ENCODE data around the gene DOK7.

Gene DOK7

DNA sequence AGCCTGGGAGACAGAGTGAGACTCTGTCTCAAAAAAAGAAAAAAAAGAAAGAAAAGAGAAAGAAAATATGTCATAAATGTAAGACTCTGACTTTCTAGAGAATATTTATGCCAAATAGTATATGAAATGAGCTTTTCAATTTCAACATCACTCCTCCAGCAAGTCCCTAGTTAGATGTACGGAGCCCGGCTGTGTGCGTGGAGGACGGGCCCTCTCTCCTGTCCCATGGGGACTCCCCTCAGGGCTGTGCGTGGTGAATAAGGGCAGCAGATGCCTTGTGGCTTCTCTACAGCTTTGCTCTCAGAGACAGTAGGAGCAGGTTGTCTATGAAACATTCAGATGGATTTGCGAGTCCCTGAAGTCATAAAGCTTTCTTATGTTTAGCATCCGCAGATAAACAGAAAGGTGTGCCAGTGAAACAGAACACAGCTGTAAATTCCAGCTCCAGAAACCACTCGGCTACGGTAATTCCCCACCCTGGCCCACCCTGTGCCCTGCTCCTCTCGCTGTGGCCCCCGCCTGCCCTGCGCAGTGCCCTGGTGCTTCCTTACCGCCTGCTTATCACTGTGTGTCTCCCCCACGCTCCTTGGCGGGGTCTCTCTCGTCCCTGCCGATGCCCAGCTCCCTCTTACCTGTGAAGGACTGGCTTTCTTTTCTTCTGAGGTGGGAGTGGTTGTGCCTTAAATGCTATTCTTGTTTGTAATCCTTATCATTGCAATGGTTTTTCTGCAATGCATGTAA, 35.2 kb upstream of the DOK7 start:
- no peak for DNase-seq

DNA sequence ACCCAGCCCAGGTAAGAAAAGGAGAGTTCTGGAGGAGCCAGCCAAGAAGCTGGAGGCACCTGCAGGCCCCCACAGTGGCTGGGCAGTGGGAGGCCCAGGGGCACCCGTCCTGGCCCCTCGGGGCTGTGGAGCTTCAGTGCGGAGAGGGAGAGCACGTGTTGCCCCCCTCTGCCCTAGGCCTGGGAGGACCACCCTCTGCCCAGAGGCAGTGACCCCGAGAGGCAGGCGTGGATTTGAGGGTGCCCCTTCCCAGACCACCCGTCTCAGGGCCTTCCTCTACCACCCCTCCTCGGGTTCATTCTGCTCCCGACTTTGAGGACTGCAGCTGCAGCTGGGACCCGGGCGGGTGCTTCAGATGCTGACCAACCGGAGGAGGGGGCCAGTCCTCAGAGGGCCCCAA, 33.5 kb upstream of the DOK7 start:
- no peak for DNase-seq

DNA sequence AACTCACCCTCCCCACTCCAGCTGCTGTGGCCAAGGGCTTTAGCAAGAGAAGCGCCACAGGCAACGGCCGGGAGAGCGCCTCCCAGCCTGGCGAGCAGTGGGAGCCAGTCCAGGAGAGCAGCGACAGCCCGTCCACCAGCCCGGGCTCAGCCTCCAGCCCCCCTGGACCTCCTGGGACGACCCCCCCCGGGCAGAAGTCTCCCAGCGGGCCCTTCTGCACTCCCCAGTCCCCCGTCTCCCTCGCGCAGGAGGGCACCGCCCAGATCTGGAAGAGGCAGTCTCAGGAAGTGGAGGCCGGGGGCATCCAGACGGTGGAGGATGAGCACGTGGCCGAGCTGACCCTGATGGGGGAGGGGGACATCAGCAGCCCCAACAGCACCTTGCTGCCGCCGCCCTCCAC, 32.6 kb upstream of the DOK7 start:
- no peak for DNase-seq

DNA sequence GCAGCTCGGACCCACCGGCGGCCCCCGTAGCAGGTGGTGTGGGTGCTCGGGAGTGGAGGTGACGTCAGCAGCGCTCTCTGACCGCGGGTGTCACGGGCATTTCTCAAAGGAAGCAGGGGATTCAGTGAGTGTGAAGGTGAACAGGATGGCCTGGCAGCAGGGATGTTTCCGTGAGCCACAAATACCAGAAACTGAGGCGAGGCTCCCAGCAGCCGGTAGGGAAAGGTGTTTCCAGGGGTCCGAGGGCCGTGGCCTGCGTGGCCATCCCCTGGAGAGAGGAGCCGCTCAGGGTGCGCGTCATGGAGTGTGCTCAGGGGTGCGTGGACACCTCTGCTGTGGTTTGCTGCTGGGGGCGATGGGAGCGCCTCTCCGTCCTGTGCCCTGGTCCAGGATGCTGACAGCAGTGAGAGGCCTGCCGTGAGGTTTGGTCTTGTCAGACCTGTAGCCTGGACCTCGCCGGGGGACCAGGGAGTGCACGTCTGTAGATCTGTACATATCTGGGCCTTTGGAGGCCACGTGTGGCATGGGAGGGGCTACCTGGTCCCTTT, 31.6 kb upstream of the DOK7 start:
- no peak for DNase-seq

DNA sequence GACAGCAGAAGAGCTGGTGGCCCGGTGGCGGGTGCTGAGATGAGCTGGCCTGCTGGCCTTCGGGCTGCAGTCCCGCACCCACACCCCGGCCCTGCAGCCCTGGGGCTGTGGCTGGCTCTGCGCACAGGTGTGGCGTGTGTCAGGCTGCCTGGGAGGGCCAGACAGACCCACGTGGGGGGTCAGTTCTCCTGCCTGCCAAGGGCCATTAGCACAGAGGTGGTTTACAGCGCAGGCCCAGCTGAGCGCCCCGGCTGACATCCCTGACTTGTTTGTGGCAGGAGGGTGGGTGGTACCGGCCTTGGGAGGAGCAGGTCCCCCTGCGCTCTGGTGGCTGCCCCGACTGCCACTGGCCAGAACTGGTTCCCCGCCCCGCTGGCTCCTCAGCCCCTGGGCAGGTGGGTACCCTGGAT, 30.7 kb upstream of the DOK7 start:
- no peak for DNase-seq

DNA sequence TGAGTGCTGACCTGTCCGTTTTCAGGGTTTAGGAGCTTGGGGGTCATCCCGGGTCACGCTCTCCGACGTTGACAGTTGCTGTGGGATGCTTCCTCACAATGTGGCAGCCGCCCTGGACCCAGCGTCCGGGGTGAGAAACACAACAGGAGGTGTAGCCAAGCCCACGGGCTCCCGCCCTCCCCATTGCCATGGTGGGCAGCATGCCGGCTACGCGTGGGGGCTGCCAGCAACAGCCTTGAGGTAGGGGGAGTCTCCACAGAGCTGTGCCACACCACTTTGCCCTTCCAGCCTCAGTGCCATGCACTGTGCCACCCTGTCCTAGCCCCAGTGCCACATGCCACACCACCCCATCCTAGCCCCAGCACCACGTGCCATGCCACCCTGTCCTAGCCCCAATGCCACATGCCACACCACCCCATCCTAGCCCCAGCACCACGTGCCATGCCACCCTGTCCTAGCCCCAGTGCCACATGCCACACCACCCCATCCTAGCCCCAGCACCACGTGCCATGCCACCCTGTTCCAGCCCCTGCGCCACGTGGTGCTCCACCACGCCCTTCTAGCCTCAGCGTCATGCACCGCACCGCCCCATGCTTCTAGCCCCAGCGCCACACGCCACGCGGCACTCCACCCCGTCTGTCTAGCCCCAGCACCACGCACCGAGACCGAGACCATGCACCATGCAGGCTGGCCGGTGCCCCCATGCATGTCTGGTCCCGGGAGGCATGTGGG, 29.8 kb upstream of the DOK7 start:
- DNase-seq, result no peak

DNA sequence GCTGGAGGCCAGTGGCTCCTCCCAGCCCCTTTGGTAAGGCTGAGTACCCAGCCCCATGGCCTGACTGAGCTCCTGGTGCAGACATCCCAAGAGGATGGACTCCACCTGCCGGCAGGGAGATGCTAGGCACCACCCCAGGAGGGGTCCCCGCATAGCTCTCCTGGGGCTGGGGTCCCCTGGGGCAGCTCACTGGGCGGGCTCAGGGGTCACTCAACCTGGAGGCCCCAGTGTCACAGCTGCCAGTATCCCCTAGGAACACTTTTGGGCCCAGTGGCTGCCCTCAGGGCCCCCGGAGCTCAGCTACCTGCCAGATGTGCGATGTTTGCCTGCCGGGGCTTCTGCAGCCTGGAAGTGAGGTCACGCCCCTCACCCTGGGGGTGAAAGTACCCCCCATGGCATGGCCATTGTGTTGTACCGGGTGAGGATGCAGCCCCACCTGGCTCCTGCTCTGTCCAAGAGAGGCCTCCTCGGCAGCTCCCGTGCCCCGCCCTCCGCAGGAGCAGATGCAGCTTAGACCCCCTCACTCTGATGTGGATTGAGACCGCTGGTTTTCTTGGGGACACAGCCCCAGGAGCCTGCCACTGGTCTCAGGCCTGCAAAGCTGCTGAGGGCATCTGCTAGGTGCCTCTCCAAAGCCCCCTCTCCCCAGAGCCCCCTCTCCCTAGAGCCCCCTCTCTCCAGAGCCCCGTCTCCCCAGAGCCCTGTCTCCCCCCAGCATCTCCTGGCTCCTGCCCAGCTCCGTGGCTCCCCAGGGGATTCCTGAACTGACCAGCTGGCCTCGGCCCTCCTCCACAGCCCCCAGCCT, 28.0 kb upstream of the DOK7 start:
- no peak for DNase-seq

DNA sequence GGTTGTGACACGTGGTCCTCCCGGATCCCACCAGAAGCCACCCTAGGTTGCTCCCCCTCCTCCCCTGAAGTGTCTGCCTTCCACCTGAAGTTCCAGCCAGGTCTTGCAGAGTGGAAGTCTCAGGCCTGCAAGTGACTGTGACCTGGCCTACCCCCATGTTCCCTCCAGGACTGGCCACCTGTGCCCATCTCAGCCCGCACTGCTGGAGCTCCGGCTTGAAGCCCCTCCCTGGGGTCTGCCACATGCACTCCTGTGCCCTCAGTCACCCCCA, 27.5 kb upstream of the DOK7 start:
- DNase-seq, result no peak

DNA sequence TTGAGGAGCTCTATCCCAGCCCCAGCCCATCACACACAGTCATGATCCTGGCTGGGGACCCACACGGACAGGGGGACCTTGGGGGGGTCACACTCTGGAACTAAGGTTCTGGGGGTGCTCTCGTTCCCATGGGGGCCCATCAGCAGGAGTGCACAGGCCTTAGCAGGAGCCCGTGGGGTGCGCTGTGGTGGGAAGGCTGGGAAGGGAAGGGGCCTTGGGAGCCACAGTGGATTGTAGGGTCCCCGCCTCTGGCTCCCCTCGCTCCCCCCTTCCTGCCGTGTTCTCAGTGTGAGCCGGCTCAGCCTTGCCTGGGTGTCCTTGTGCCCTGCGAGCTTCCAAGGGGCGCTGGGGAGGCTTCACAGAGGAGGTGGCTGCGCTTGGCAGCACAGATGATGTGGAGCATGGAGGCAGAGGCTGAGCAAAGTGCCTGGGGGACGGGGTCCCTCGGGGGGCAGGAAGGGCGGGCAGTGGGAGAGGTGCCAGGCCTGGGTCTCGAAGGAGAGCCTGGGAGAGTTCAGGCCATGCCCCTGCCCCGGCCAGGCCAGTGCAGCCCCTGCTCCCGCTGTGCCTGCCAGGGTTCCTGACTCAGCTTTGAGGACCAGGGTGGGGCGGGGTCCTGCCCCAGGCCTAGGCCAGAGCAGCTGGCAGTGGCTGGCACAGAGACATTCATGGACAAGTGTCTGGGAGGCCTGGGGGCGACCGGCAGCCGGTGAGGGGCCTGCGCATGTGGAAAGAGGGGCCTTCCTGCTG, 26.9 kb upstream of the DOK7 start:
- DNase-seq, result no peak

DNA sequence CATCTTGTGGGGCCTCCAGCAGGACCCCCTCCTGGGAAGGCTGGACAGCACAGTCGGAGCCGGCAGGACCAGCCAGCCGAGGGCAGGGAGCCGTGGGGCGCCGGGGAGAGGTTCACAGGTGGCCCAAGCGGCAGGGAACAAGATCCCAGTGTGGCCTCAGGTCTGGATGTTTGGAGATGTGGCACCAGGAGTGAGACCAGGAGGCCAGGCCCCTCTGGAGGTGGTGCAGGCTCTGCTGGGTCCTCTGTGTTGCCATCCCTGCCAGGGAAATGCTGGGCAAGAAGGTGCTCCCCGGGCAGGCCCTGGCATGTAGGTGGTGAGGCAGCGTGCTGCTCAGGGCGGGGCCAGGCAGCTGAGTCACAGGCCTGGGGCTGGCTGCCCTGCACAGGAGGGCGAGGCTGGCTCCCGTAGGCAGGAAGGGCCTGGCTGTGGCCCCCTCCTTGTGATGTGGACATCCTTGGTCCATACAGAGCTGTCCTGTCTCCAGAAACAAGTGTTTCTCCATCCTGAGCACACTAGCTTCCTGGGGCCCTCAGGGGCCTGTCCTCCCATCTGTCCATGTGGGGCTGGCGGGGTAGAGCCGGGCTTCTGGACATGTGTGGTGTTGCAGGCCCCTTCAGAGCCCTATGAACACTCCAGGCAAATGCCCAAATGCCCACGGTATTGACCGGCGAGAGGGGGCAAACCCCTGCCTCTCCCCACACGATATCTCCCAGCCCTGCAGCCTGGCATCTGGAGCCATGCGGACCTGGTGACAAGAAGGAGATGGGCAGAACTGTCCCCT, 26.1 kb upstream of the DOK7 start:
- no peak for DNase-seq

DNA sequence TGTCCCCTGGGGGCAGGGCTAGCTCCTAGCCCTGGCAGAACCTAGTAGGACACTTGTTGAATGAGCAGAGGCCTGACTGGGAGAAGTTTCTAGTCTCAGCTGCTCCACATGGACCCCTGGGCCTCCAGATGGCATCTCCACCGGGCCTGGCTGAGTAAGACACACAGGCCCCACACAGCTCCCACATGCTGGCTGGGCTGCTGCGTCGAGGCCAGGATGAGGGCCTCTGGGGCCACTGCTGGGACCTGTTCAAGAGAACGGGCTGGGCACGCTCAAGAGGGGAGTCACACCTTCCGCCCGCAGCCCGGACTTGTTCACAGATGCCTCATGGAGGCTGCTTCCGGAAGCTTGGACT, 25.5 kb upstream of the DOK7 start:
- no peak for DNase-seq

DNA sequence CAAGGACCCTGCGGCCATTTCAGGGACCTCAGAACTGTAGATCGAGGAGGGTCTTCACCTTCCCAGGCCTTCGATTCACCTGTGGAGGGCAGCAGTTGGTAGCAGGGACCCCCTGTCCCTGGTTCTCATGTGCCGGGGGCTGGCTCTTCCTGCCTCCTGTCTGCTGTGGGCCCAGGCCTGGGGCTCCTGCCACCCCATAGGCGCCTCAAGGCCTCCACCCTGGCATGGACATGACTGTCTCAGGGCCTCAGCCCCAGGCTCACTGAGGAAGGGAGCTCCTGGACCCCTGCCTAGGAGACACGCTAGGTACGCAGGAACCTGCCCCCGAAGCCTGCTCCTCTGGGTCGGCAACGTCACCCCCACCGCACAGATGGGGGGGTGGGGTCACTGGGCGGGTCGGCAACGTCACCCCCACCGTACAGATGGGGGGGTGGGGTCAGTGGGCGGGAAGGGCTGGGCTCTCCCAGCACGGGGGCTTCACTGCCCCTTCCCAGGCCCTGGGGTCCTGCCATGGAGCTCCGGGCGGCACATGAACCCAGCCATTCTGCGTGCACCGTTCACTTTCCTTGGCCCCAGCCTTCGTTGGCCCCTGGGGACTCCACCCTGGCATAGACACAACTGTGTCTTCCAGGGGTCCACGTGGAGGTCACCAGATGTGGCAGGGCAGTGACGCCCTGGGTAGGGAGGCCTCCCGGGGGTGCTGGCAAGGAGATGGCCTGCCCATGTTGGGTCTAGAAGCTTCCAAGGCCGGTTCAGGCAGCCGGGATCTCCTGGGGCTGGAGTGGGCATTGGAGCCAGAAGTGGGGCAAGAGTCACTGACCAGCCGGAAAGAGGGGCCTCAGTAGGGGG, 24.9 kb upstream of the DOK7 start:
- DNase-seq, result no peak

DNA sequence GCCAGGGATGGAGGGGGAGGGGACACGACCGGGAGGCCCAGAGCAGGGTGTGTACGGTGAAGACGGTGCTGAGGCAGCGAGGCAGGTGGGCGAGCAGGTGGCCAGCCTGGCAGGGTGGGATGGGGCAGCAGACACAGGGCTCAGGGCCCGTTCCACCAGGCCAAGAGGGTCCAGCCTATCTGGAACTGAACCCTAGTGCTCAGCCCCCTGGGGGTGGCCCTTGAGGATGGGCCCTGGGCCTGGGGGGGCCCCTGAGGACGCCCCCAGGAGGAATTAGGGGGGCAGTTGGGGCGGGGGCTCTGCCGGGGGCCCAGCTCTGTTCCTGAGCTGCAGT, 24.3 kb upstream of the DOK7 start:
- no peak for DNase-seq

DNA sequence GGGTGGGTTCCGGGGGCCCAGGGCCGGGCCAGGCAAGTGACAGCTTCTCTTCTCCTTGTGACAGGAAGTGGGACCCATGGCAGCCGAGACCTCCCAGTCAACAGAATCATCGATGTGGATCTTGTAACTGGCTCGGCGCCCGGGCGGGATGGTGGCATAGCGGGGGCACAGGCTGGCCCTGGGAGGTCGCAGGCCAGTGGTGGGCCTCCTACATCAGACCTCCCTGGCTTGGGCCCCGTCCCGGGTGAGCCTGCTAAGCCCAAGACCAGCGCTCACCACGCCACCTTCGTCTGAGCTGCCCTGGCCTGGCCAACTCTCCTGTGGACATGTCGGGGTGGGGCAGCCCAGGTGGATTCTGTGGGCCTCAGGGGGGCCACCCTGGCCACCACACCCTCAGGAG, 23.7 kb upstream of the DOK7 start:
- DNase-seq, result no peak

DNA sequence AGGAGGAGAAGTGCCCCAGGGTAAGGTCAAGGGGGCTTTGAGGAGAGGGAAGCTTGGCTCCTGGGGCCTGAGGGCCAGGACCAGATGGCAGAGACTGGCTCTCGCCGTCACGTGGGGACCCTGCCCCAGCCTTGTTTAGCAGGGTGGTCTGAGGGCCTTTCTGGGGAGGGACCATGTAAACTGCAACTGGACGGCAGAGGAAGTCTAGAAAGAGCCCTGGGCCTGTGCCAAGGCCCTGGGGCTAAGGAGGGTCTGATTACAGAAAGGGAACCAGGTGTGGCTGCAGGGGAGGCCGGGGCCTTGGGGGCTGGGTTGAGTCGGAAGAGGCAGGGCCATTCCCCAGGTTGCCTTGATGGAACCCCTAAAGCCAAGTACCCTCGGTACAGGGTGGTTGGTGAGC, 23.1 kb upstream of the DOK7 start:
- no peak for DNase-seq

DNA sequence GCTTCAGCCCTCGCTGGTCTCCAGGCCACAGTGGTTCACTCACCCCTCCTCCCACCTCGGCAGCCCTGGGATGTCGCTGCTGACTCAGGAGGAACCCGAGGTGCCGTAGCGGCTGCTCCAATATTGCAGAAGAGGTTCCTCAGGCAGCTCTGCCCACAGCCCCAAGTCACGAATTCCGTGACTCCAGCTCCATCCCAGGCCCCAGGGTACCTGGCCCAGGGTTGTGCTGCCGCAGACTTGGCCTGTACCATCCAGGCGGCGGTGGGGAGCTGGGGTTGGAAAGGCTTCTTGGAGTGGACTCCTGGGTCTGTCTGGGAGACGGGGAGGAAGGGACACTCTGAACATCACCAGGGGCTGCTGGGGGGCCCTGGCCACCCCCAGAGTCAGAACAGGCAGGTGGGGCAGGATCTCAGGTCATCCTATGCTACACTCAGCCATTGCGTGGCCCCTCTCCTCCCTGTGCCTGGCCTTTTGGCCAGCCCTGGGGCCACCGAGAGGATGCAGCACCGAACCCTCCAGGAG, 22.1 kb upstream of the DOK7 start:
- DNase-seq, result no peak

DNA sequence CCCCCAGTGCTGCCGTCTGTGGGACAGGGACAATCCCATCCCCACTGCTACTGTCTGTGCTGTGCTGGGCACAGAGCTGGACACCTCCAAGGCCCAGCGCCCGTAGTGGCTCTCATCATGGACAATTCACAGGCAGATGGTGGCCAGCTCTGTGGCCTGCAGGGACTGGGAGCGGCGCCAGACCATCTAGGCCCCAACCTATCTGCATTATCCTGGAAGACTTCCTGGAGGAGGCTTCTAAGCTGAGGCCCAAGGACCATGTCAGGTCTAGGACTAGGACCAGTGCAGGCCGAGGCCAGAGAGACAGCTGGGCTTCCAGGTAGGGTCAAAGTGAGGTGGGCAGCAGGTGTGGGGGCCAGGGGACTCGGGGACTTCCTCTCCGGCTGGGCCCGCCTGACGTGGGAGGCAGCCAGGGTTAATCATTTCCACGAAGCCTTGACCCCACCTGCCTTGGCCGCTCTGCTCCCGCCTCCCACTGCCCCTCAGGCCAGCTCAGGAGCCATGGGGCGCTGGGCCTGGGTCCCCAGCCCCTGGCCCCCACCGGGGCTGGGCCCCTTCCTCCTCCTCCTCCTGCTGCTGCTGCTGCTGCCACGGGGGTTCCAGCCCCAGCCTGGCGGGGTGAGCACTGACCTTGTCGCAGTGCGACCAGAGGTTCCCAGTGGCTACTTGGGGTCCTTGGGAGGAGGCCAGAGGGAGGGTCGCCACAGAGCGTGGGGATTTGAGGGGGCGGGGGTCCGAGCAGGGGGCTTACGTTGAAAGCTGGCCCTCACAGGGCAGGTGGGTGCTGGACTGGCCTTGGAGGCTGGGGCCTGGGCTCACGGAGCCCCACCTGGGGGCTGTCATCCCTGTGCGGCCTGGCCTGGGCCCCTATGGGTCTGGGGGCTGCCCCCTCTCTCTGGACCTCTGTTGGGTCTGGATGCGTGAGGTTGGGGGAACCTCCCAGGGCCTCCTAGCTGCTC, 21.3 kb upstream of the DOK7 start, which contains the start of gene HGFAC:
HGFAC (plus strand) TSS at position 468 of the 959 bp plus-strand sequence; CDS start at position 502, 34 bp downstream.
- DNase-seq, result no peak

DNA sequence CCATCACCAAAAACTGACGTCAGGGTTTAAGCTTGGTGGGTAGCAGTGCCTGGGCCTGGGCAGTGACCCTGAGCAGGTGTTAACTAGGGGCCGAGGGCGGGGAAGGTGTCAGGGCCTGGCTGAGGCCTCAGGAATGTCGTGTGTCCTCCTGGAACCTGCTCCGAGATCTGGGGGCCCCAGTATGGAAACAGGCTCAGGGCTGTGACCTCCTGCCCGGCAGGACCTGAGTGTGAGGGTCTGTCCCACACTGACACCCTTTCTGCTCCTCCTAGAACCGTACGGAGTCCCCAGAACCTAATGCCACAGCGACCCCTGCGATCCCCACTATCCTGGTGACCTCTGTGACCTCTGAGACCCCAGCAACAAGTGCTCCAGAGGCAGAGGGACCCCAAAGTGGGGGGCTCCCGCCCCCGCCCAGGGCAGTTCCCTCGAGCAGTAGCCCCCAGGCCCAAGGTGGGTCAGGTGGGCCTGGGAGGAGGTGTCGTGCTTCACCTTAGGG, 20.6 kb upstream of the DOK7 start:
- DNase-seq, result no peak

DNA sequence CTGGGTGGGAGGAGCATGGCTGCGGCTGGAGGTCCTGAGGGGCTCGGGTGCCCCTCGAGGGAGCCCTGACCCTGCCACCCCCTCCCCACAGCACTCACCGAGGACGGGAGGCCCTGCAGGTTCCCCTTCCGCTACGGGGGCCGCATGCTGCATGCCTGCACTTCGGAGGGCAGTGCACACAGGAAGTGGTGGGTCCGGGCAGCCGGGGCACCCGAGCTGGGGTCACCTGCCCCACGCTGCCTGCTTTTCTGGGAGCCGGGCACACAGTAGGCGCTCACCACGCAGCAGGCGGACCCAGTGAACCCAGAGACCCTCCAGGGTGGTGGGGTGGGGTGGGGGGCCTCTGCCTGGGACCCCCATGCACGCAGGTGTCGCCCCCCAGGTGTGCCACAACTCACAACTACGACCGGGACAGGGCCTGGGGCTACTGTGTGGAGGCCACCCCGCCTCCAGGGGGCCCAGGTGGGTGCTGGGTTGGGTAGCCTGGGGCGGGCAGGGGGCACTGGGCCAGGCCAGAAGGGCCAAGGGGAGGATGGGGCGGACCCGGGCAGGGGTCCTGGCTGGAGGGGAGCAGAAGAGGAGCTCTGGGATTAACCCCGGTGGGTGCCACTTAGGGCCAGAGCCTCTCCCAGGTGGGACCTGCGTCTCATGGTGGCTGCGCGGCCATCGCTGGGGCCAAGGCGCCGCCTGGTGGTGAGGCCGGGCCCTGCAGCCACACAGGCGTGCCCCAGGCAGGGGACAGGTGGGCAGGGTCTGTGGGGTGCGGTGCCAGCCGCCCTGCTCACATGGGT, 20.0 kb upstream of the DOK7 start:
- DNase-seq, result peak; percentile 28 to 44

Measured in Kasumi-1 (cell line).